ENCODE data around the gene TMEM41B.
"Not testable (repeated sequence)": the region's sequence is repeated elsewhere in the genome, so short reads cannot be mapped to it uniquely, and the experiment has no call there.

TMEM41B gene

GRCh38 chr11:9304178-9304577 lies 10.2 kb downstream of the TMEM41B start:
- DNase-seq = no peak

DNA sequence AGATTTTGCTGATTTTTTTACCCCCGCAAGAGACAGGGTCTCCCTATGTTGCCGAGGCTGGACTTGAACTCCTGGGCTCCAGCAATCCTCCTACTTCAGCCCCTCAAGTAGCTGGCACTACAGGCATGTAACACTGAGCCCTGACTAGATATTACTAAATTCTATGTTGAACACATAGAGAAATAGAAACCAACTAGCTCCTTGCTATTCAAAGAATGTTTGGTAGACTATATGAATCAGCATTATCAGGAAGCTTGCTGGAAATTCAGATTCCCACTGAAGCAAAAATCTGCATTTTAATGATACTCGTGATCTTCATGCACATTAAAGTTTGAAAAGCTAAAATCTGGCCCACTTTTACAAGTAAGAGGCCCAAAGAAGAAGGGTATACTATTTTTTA lies 11.9 kb downstream of the TMEM41B start:
- no peak for DNase-seq

DNA sequence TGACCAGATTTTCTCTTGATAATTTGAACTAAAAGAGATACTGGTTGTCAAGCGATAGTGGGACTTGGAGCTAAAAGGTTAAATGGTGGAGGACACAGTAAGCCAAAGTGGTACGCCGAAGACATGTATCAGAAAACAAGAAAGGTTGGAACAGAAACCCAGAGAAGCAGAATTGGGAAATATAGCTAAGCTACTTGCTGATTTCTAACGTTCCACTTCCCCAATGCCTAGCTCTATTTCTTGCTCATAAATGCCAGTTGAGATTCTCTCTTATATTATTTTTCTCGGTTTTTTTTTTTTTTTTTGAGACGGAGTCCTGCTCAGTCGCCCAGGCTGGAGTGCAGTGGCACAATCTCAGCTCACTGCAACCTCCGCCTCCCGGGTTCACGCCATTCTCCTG lies 12.7 kb downstream of the TMEM41B start:
- no peak for DNase-seq

DNA sequence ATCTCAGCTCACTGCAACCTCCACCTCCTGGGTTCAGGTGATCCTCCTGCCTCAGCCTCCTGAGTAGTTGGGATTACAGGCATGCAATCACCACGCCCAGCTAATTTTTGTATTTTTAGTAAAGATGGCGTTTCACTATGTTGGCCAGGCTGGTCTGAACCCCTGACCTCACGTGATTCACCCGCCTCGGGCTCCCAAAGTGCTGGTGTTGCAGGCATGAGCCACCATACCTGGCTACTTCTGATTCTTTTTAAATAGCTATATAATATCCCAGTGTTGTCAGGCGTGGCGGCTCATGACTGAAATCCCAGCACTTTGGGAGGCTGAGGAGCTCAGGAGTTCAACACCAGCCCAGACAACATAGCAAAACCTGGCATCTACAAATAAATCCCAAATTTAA lies 20.7 kb downstream of the TMEM41B start:
- DNase-seq = no peak

- no peak for DNase-seq
Observed at GRCh38 chr11:9285850-9286587, 28.4 kb downstream of the TMEM41B start.

GRCh38 chr11:9280655-9281301 lies 33.6 kb downstream of the TMEM41B start:
- DNase-seq = peak; percentile 83

DNA sequence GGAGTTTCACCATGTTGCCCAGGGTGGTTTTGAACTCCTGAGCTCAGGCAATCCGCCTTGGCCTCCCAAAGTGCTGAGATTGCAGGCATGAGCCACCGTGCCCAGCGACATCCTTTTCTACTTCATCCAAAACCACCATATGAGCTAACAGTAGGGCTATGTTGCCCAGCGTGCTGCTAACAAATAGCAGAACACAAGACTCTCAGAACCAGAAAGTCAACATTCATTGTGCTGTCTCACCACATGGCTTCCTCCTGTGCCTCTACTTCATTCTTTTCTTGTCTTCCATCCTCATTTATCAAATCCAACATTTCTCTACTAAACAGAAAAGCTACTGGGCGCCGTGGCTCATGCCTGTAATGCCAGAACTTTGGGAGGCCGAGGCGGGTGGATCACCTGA lies 37.2 kb downstream of the TMEM41B start:
- no peak for DNase-seq

- DNase-seq = peak; percentile 22
Observed at GRCh38 chr11:9276571-9276970, 37.8 kb downstream of the TMEM41B start.

- DNase-seq = peak; percentile 43
Observed at GRCh38 chr11:9274499-9275258, 39.7 kb downstream of the TMEM41B start.

DNA sequence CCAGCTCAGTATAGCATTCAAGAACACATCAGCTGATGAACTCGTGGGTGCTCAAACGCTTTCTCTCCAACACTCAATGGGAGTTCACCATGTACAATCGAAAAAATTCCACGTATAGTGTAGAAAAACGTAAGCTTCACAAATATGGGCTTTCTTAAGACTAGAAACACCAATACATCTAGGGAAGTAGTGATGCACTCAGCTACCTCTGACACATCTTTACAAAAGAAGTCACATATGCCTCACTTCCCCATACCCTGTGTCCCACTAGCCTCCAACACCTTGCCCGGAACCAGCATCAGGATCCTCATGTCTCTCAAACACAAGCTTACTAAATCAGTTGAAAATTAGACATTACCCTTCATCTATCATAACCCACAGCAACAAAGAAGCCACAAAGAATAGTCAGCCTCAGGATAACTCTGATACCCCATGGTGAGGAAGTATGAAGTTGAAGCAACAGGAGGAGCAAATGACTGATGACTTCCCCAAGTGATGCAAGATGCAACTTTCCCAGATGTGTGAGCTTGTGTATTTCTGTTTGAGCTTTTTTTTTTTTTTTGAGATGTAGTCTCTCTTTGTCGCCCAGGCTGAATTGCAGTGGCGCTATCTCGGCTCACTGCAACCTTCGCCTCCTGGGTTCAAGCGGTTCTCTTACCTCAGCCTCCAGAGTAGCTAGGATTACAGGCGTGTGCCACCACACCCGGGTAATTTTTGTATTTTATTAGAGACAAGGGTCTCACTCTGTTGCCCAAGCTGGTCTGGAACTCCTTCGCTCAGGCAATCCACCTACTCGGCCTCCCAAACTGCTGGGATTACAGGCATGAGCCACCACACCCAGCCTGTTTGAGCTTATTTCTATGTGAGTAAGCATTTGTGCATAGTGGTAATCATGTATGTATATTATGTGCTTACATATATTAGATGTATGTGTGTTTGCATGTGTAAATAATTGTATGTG lies 40.7 kb downstream of the TMEM41B start:
- peak; percentile 73 for DNase-seq

- DNase-seq = no peak
Observed at GRCh38 chr11:9269492-9270013, 44.8 kb downstream of the TMEM41B start.

DNA sequence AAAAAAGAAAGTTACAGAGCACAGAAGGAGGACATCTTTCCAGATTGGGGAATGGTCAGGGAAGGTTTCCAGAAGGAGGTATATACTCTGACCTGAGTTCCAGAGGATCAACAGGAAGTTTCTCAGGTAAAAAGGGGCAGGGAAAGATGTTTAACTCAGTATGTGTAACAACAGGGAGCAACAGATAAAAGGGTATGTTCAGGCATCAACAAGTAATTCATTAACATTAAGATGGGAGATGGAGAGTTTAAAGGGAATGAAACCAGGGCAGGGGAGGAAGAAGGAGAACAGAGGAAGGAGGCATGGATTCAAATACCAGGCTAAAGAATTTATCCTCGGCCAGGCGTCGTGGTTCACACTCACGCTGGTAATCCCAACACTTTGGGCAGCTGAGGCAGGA lies 46.7 kb downstream of the TMEM41B start:
- no peak for DNase-seq

- no peak for DNase-seq
Observed at GRCh38 chr11:9266926-9267325, 47.5 kb downstream of the TMEM41B start.

DNA sequence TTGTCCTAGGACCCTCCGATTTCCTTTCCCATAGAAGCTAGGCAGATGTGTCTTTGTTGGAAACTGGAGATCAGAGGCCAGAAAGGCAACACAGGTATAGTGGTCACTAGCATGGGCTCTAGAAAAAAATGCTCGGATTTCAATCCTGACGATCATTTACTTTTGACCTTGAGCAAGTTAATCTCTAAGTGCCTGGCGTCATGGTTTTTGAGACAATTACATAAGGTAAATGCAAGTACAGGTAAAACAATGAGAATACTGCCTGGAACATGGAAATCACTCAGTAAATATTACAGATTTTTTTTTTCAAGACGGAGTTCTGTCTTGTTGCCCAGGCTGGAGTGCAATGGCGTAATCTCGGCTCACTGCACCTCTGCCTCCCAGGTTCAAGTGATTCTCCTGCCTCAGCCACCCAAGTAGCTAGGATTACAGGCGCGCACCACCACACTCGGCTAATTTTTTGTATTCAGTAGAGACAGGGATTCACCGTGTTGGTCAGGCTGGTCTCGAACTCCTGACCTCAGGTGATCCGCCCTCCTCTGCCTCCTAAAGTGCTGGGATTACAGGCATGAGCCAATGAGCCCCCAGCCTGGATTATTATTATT lies 48.2 kb downstream of the TMEM41B start:
- DNase-seq = no peak

DNA sequence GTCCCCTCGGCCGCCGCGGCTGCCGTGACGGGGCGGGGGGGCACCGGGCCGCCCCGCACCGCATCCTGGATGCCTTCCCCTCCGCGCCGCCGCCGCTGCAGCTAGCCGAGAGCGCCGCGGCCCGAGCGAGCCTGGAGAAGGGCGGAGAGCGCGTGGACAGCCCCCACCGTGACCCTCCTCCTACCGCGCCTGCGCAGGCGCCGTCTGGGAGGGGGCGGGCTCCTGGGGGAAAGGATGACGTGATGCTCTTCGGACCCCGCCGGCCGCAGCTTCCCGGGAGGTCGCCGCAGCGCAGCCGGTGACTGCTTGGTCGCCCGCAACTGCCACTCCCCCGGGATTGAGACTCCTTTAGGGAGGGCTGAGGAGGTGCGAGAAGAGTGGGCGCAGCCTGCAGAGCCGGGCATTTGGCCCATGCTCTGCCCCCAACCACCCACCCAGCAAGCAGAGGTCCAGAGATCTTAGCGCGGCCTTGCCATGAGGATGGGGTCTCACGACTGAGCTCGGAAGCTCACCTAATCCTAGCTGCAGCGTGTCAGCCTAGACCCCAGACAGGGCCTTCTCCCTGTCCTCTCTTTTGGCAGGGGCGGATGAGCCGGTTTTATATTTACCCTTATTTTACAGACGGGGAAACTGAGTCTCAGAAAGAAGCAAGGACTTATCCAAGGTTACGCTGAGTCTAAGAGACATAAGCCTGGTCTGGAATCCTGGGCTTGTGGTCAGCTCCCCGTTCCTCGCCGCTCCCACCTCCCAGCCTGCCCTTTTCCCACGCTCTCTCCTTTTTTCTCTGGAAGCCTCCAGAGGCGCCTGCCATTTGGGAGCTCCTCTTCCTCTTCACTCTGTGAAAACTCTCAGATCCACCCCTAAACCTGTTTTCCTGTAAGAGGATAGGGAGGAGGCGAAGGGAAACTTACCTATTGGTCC lies 48.9 kb downstream of the TMEM41B start, which contains the start of gene DENND5A:
DENND5A (minus strand) TSS at position 140 of the 921 bp plus-strand sequence. CDS start 281 bp downstream, outside the sequence.
- DNase-seq = peak; percentile 90

DNA sequence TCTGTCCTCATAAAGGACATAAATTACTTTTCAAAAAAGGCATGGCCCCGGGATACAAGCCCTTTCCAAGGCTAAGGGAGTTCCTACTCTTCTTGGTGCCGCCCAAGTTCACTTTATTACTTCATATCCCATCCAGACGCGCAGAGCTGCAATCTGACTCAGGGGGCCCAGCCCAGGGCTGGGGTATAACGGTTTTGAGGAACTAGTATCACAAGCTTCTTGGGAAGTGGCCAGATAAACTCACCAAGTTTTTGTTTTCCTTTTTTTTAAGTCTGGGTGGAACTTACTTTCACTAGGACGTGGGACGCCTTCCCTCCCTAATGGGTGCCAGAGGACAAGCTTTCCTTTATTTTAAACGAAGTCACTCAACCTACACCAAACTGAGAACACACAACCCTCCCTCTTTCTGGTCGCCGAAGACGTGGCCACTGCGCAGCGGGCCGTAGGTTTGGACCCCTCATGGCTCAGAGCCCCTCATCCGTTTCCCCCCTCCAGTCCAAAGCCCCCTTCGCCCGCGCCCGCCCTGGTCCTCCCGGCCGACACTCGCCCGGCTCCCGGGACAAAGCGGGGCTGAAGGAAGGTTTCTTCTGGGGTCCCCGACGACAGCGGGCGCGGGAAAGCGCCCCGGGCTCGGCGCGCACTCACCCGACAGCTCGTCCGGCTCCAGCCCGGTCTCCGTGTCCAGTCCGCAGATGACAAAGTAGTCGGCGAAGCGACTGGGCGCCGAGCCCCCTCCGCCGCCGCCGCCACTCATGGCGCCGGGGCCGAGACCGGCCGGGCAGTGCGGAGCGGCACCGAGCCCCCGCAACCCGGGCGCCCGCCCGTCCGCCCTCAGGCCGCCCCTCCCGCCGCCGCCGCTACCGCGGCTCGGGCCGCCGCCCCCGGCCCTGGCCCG lies 49.8 kb downstream of the TMEM41B start:
- peak; percentile 88 for DNase-seq

- DNase-seq = peak; percentile 41
Observed at GRCh38 chr11:9263840-9264315, 50.5 kb downstream of the TMEM41B start.

DNA sequence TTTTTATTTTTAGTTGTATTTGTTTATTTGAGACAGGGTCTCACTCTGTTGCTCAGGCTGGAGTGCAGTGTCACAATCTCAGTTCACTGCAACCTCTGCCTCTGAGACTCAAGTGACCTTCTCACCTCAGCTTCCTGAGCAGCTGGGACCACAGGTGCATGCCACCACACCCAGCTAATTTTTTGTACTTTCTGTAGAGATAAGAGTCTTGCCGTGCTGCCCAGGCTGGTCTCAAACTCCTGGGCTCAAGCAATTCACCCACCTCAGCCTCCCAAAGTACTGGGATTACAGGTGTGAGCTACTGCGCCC lies 53.6 kb downstream of the TMEM41B start:
- not testable (repeated sequence) for DNase-seq

- DNase-seq = no peak
Observed at GRCh38 chr11:9259981-9260837, 54.2 kb downstream of the TMEM41B start.

All from fibroblast of skin of right biceps (primary cell).